Stimulated activated CD8-positive, alpha-beta memory T cell treated with anti-CD3 and anti-CD28 coated beads, Interleukin-7, amount 100 ng/mL, for 48 hours (primary cell): ENCODE measurements around the gene PDE4B.
"Not testable (repeated sequence)": the region's sequence is repeated elsewhere in the genome, so short reads cannot be mapped to it uniquely, and the experiment has no call there.

ENCODE experiments used
- DNase-seq, 2 donors: peaks; one replicate each; pipeline ENCODE4 v3.0.0-alpha.2; 2020; ENCODE audit warnings: low read depth in 1 of 2; ENCODE audit errors: extremely low read depth in 1 of 2

The PDE4B gene

GRCh38 chr1:65813956-65814355 lies 21.3 kb downstream of the PDE4B start:
- DNase-seq = no peak

GRCh38 chr1:65814752-65815151 lies 22.1 kb downstream of the PDE4B start:
- DNase-seq = no peak

GRCh38 chr1:65817891-65818290 lies 25.2 kb downstream of the PDE4B start:
- no peak for DNase-seq

- DNase-seq = no peak
Measured at GRCh38 chr1:65818966-65819365, 26.3 kb downstream of the PDE4B start.

- DNase-seq = no peak
Measured at GRCh38 chr1:65820983-65821382, 28.3 kb downstream of the PDE4B start.

GRCh38 chr1:65821386-65821785 lies 28.7 kb downstream of the PDE4B start:
- no peak for DNase-seq

GRCh38 chr1:65824103-65824502 lies 31.4 kb downstream of the PDE4B start:
- DNase-seq = no peak

- DNase-seq = no peak
Measured at GRCh38 chr1:65825741-65826140, 33.0 kb downstream of the PDE4B start.

GRCh38 chr1:65826782-65827181 lies 34.1 kb downstream of the PDE4B start:
- no peak for DNase-seq

GRCh38 chr1:65827346-65827745 lies 34.7 kb downstream of the PDE4B start:
- DNase-seq = no peak

- no peak for DNase-seq
Measured at GRCh38 chr1:65830306-65830705, 37.6 kb downstream of the PDE4B start.

- no peak for DNase-seq
Measured at GRCh38 chr1:65832296-65832695, 39.6 kb downstream of the PDE4B start.

- DNase-seq = no peak
Measured at GRCh38 chr1:65836686-65837085, 44.0 kb downstream of the PDE4B start.

GRCh38 chr1:65840683-65841082 lies 48.0 kb downstream of the PDE4B start:
- DNase-seq = no peak

GRCh38 chr1:65844296-65844695 lies 51.6 kb downstream of the PDE4B start:
- DNase-seq = no peak

- no peak for DNase-seq
Measured at GRCh38 chr1:65844821-65845534, 52.3 kb downstream of the PDE4B start.

GRCh38 chr1:65845535-65846060 lies 52.9 kb downstream of the PDE4B start:
- no peak for DNase-seq

GRCh38 chr1:65846866-65847265 lies 54.2 kb downstream of the PDE4B start:
- no peak for DNase-seq

- no peak for DNase-seq
Measured at GRCh38 chr1:65850281-65850680, 57.6 kb downstream of the PDE4B start.

- not testable (repeated sequence) for DNase-seq
Measured at GRCh38 chr1:65856591-65856990, 63.9 kb downstream of the PDE4B start.

GRCh38 chr1:65866439-65866838 lies 73.7 kb downstream of the PDE4B start:
- DNase-seq = no peak

GRCh38 chr1:65872301-65872700 lies 79.6 kb downstream of the PDE4B start:
- DNase-seq = no peak

GRCh38 chr1:65878342-65878741 lies 85.6 kb downstream of the PDE4B start:
- DNase-seq = not testable (repeated sequence)
